HG03520 (cell line): ENCODE data around the gene UFD1.

ENCODE experiments used
- ATAC-seq: cut with Tn5 transposase; IDR thresholded peaks from one replicate; pipeline ENCODE4 v1.9.1; 2021; ENCODE audit warnings: mild to moderate bottlenecking, moderate library complexity; ENCODE audit not compliant: unreplicated experiment

UFD1 gene, protein sequence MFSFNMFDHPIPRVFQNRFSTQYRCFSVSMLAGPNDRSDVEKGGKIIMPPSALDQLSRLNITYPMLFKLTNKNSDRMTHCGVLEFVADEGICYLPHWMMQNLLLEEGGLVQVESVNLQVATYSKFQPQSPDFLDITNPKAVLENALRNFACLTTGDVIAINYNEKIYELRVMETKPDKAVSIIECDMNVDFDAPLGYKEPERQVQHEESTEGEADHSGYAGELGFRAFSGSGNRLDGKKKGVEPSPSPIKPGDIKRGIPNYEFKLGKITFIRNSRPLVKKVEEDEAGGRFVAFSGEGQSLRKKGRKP

DNA sequence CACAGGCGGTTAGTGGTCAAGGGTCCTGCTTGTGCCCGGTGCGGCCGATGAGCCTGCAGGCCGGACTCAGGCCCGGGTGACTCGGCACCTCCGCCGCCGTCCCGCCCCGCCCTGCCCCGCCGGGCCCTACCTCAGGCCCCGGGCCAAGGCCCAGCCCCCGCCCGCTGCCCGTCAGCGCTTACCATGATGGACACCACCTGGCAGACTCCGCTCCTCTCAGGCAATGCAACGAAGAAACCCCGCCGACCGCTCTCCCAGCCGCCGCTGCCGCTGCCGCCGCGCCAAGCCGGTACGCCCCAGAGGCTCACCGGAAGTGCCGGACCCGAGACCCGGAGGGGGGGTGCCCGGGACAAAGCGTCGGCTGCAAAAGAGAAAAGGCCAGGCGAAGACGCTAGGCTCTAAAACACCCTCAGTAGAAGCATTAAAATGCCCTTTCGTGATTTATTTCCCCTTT is at the start of gene UFD1:
Gene UFD1 (minus strand): TSS at position 293 of the 454 bp plus-strand sequence. CDS start 108 bp downstream, at position 185.
- peak; percentile 42 for ATAC-seq

DNA sequence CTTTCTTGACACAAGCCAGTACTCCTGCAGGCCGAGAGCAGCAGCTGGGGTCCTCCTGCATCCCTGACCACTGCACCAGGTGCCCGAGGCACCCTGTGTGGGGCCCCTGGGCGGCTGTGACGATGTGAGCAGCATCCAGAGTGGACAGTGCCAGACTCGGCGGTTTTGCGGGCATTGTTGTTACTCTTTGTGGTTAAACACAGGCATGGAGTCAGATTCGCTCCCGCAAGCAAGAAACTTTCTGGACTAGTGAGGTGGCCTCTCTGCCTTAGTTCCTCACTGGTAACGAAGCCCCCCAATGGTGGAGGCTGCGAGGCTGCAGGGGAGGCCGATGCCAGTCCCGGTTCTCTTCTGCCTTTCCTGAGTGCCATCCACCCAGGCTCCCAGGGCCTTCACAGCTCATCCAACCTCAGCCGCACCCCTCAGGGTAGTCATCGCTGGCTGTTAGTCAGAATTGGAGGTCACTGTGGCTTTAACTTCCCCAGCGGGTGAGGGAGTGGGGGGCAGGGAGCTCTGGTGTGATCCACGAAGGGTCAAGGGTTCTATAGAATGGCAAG is 48.9 kb upstream of the UFD1 start:
- no peak for ATAC-seq

DNA sequence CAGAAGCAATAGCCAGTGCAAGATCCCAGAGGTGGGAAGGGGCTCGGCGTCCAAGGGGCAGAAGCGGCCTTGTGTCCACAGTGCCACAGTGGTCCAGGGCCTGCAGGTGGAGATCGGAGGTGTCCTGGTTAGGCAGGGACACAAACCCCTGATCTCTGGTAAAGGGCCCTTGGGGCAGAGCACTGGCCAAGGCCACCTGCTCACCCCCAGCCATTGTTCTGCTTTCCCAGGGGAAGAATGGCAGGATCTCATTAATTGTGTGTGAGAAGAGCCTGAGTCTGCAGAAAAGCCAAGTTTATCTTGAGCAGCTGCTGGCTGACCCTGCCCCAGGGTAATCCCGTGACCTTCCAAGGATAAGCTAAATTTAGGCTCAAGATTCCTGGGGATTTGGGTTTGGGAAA is 48.3 kb upstream of the UFD1 start:
- ATAC-seq: no peak

DNA sequence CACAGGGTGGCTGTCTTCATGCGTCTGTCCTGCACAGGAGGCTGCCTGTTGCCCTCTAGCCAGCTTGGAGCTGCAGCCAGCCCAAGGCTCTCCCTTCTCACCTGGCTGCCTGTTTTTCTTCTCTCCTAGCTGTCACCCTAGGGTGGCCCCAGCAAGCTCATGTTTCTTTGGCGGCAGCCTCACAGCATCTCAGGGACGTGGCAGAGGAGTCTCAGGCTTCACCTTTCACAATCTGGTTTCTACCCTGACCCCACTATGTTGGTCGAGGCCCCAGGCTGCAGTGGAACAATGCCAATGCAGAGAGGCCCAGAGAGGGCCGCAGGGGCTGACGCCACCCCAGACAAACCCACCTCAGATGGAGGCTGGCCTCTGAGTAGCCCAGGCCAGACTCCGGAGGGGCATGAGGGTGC is 47.7 kb upstream of the UFD1 start:
- ATAC-seq: no peak

DNA sequence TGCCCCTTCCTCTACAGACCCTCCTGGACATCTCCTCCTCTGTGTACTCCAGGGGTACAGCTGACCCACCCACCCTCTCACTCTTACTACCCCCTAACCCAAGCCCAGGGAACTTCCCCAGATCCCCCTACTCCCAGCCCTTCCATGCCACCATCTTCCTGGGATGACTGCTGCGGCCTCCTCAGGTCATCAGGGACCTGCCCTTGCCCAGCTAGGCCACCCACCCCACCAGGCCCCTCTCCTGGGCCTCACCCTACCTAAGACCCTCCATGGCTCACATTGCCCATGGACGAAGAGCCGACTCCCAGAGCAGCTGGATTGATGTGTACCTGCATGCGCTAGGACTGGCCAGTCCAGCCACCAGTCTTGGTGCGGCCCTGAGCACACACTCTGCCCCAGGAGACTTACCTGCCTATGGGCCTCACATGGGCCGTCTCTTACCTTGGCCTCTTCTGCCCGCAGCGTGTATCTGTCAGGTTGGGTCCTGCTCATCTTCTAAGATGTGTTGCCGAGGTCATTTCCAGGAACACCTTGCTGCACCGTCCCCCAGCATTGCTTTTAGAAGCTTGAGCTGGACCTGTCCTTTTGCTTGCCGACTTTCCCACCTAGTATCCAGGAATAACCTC is 47.2 kb upstream of the UFD1 start:
- ATAC-seq: no peak

DNA sequence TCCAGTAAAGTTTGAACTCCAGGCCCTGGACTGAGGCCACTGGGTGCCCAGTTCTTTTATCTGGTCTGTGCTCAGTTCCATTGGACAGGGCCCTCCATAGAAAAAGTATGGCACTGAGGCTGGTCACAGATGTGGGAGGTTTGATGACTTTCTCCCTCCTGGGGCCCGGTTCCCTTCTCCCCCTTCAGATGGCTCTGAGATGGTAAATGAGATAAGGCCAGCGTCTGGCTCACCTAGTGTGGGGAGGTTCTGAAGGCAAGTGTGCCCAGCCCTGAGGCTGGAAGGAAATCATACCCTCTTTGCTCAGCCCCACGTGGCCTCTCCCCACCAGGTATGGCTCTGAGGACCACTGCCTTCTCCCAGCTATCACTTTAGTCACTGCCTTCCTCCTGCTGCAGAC is 46.7 kb upstream of the UFD1 start:
- ATAC-seq: no peak

DNA sequence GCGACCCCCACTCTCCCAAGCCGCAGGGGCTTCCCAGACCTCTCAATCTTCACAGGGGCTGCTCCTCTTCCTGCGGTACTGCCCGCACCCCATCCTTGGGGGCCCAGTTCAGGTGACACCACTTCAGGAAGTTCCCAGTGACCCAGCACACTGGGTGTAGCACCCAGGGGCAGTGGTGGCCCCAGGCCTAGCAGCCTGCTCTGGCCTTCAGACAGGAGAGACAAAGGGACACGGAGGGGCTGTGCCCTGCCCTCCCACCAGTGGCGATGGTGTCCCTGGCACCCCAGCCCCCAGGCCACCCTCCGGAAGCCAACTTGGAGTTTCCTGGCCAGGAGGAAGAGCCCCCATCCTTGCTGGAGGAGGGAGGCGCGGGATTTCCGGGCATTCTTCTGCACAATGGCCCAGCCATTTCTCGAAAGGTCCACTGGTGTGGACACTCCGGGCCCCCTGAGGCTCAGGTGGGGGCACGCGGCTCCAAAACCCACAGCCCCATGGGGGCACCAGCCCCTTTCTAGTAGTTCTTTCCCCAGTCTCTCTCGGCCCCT is 46.2 kb upstream of the UFD1 start:
- no peak for ATAC-seq

DNA sequence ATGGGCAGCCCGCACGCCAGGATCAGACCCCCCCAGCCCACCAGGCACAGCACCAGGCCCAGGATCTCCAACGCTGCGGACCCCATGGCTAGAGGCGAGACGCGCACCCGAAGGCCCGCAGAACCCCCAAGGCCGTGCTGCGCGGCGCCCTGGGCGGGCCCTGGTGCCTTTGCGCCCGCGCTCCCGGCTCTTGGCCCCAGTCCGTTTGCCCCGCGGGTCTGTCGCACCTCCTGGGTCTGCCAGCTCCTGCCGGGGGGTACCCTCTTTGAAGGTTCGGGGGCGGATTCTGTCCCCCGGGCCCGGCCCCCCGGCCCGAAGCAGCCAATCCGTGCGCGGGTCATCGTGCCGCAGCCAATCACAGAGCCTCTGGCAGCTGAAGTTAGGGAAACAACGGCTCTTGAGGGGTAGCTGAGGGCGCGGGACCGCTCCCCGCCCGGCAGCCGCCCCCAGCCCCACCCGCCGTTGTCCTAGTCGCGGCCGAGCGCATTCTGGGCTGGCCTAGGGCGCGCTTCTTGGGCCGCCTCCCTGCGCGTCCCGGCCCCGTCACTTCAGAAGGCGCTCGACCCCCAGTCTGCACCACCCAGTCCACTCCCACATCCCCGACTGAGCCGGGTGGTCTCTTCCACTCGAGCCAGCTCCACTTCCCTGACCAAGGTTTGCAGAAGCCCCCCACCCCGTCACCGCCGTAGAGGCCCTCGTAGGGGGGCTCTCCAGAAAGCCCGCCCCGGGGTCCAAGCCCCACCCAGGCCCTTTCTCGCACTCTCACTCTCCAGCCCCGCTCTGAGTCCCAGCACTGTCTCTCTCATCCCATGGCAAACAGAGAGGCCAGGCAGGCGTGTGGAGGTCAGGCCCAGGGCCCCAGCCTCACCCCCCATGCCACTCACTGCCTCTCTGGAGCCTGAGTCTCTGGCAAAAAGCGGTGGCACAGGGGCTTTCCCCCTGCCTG is 45.5 kb upstream of the UFD1 start, which contains the start of gene CLDN5:
Gene CLDN5 (minus strand): TSS at position 241 of the 946 bp plus-strand sequence. CDS start 155 bp downstream, at position 86.
- no peak for ATAC-seq

DNA sequence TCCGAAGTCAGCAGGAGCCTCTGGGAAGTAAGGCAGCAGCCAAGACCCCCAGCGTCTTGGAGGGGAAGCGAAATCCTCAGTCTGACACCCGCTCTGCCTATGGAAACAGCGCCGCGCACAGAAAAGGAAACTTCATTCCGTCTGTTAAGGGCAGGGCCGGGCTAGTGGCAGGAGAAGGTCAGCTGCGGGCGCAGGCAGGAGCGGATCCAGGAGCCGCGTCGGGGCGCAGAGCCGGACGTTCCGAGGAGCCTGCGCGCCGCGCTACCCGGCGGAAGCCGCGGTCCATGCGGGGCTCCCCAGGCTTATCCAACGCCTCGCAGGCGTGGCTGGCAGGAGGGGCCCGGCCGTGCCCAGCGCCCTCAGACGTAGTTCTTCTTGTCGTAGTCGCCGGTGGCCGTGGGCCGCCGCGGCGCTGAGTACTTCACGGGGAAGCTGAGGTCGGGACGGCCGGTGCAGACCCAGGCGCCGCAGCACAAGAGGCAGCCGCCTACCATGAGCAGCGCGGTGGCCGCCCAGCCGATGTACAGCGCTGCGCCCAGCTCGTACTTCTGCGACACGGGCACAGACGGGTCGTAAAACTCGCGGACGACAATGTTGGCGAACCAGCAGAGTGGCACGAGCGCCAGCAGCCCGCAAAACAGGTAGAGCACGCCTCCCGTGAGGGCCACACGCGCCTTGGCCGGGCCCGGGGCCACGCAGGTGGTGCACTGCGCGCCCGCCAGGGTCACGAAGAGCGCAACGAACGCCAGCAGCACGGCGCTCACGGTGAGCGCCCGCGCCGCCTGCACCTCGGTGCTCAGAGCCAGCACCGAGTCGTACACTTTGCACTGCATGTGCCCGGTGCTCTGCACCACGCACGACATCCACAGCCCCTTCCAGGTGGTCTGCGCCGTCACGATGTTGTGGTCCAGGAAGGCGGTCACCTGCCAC is 44.5 kb upstream of the UFD1 start:
- no peak for ATAC-seq

DNA sequence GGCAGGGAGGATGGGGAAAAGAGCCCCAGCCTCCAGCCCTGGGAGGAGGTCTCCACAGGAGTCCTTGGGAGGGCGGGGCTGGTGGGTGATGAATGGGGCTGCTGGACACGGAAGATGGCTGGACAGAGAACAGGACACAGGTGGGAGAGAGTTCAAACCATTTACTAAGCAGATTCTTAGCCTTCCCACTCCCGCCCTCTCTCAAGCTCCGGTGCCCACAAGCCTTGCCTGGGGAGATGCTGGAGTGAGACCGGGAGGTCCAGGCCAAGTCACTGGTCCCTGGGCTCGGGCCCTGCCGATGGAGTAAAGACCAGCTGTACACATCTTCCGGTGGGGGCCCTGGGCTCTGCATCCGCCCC is 43.9 kb upstream of the UFD1 start:
- no peak for ATAC-seq

DNA sequence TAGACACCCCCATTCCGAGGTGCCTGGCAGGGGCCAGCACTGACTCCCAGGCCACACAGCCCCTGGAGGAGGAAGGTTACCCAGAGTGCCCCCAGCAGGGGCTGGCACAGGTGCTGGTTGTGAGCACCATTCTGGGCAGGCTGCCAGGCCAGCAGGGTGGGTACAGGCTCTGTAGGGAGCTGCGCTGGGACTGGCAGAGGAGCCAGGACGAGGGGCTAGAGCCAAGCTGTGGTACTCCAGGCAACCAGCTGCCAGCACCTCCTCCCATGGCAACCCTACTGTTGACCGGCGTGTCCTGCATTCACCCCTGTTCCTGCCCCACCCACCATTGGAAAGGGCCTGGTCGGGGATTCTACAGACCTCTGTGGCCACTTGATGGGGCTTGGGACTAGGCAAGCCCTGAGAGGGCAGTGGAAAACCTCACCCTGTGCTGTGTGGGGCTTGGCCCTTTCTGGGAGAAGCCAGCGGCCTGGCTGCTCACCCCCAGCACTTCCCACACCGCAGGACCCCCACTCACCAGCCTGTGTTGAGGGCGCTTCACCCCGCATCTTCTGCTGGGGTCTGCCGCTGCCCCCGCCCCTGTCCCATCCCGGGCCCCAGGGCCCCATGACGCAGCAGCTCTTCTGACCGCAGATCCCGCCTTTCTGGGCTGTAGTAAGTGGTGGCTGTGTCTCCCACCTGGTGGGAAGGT is 43.3 kb upstream of the UFD1 start:
- no peak for ATAC-seq

DNA sequence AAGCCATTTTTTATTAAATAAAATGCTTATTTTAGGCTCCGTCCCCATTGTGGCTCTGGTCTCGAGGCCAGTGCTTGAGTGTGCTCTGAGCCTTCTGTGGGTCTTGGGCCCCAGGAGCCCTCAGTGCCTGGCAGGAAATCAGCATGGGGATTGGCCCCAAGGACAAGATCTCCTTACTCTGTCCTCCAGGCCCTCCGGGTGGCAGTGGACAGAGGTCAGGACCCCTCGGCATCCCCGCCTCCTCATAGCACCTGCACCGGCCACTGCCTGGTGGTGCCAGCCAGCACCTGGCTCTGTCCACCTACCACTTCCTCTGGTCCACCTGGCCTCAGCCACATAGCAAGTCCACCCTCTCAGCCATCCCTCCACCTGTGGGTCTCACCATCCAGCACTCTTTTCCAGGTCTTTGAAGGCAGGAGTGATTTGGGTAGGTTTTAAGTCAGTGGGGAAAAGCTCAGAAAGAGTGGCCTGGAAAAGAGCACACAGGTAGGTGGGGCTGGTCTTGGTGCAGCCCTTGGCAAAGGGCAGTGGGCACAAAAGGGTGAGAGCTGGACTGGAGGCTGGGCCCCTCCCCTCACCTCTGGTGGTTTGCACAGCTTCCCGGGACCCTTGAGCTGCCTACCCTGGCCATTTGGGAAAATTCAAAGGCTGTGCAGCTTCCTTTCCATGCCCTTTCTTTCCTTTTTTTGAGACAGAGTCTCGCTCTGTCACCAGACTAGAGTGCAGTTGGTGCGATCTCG is 41.7 kb upstream of the UFD1 start:
- ATAC-seq: no peak

DNA sequence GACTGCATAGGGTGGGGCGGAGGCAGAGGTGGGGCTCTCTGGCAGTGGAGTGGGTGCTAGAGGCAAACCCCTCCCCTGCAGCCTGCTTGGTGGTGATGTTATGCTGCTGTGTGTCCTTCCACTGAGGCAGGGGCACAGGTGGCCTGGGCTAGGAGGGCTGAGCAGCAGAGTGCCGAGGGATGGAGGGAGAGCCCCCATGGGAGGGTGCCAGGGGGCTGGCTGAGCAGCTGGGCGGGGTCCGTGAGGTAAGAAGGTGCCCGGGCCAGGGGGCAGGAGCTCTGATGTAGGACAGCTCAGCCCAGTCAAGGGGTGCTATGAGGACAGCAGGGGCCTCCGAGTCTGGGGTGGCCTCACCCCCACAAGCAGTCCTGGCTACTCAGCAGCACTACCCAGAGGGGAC is 41.0 kb upstream of the UFD1 start:
- no peak for ATAC-seq

DNA sequence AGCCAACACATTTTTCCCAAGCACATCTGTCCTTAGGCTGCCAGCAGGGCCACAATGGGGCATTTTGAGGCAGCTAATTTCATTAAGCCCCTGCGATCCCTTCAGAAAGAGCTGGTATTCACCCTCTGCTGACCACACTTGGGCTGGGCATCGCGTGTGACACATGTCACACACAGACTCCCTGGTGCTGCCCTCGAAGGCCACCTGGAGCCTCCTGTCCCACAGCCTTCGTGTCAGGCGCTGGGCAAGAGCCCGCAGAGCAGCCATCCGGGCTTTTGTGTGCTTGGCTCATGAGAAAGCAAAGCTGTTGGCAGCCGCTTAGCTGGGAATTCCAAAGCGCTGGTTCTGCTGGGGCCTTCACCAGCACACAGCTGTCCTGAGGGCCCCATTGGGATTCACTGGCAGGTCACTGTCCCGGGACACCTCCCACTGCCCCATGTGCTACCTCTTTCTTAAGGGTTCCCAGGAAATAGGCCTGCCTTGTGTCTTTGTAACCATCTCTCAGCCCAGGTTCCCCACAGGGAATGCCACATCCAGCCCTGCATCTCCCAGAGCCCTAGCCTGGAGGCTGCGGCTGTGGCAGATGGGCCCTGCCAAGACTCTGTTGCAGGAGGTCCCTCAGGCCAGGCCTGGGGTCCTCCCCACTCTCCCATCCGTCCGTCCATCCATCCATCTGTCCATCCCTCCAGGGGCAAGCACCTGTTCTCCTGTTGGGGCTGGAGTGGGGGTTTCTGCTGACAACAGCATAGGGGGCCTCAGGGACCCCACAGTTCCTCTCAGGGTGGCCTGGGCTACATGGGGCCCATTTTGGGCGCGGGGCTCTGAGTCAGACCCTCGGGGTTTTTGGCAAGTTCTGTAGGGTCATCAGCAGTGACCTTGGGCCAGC is 40.3 kb upstream of the UFD1 start:
- no peak for ATAC-seq

DNA sequence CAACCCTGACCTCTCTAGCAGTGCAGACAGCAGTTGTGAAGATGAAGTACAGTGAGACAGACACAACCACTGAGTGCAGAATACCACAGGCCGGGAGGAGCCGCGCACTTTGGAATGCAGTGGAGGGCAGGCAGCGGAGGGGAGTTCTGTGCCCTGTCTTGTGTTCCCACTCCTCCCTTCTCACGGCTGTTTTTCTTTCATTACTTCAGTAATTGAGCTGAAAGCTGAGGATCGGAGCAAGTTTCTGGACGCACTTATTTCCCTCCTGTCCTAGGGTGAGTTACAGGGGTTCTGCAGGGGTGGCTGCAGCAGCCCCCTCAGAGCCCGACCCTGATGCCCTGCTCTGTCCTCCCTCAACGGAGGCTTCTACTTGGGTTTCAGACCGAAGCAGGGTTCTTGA is 39.6 kb upstream of the UFD1 start:
- ATAC-seq: no peak

DNA sequence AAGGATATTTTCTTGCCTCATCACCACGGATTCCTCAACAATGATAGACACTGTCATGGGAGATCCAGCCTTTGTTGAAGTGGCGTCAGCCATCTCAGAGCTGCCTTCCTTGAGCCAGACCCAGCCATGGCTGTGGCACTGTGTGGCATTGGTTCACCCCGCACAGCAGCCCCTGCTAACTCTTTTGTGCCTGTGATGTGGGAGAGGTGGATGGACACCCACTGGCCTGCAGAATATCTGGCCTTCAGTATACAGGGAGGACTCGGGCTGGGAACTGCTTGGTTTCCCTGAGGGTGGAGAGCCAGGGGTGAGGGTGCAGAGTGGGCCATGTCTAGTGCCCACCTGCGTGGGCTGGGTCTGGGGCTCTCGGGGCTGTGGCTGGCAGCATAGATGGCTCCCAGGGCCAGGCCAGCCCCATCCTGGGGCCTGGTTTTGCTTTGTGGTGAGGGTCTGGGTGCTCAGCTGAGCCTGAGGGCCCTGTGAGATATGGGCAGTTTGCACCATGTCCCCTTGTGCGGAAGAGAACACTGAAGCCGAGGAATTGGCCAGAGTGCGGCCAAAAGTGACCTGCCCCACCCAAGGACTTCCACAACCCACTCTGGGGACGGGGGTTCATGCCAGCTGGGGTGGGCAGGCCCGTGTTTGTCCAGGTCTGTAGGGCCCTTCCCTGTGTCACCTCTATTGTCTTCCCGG is 39.1 kb upstream of the UFD1 start:
- no peak for ATAC-seq

DNA sequence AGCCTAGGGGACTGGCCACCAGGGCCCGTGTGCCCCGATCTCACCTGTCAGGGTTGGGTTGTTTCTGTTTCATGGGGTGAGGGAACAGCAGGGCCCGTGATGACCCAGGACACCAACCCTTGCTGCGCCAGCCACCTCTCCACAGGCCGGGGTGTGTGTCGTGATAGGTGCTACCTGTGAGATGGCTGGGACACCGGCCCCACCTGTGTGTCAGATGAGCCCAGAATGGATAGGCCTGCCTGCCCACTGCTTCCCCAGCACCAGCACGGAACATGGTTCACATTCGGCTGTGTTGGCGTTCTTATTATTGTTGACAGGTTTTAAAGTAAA is 38.1 kb upstream of the UFD1 start:
- no peak for ATAC-seq
